Endothelial cell of umbilical vein (primary cell): ENCODE data around the gene C1QTNF7. TPM values are rescaled to one million over a fixed set of nuclear protein-coding genes. Genes with fewer than 3 reads are reported as not detected.

Source experiments
- BruUV-seq: library from RNA; stranded (reverse); fragments of 400-500 nt; replicated peaks from 2 replicates; lab custom pipeline; 2021; lab: Mats Ljungman, UMichigan
- CTCF ChIA-PET: fragments of 300-600, 350-600 bp; sonication (Branson Sonifier 250); formaldehyde crosslinking; loops from one replicate; lab custom pipeline; 2021; ENCODE audit warnings: antibody characterized with exemption, inconsistent platforms; lab: Charles Lee
- POLR2A ChIA-PET: fragments of 300-600, 350-600 bp; sonication (Branson Sonifier 250); formaldehyde crosslinking; loops from one replicate; lab custom pipeline; 2021; ENCODE audit warnings: antibody characterized with exemption, inconsistent platforms; lab: Charles Lee
- DNase-seq: peaks from one replicate; pipeline ENCODE4 v3.0.0-alpha.2; 2011; ENCODE audit warnings: low read depth, low spot score
- FAIRE-seq: peaks from 2 replicates; lab custom pipeline; 2011; peaks lifted over from hg19 to GRCh38; lab: Jason Lieb, UNC
- H2AFZ ChIP-seq: 2 replicates; pipeline ENCODE4 v1.6.0; 2012; ENCODE audit warnings: low read depth, low read length, control low read depth, inconsistent platforms
- H3K27ac ChIP-seq: 2 replicates; pipeline ENCODE4 v1.5.1; 2011; ENCODE audit warnings: low read depth, mild to moderate bottlenecking, control low read depth, low read length, moderate library complexity; ENCODE audit not compliant: insufficient read depth
- H3K27me3 ChIP-seq, 2 experiments: 2 replicates each; pipeline versions ENCODE4 v1.6.0 to v1.6.1; 2011; ENCODE audit warnings: low read length in 2 of 2, mixed read lengths in 1 of 2; ENCODE audit not compliant: control insufficient read depth in 2 of 2, insufficient read depth in 2 of 2
- H3K36me3 ChIP-seq, 2 experiments: 2 replicates in 1 of 2; 3 replicates in 1 of 2; pipeline ENCODE4 v1.5.1; 2011; ENCODE audit warnings: low read length in 2 of 2, mild to moderate bottlenecking in 1 of 2, moderate library complexity in 1 of 2; ENCODE audit not compliant: control insufficient read depth in 2 of 2, insufficient read depth in 2 of 2; ENCODE audit errors: extremely low read depth in 1 of 2
- H3K4me1 ChIP-seq: 3 replicates; pipeline ENCODE4 v1.5.1; 2011; ENCODE audit warnings: mild to moderate bottlenecking, low read length; ENCODE audit not compliant: control insufficient read depth, insufficient read depth; ENCODE audit errors: extremely low read depth
- H3K4me2 ChIP-seq: 2 replicates; pipeline ENCODE4 v1.6.1; 2011; ENCODE audit warnings: low read length, control low read depth, mixed read lengths; ENCODE audit not compliant: insufficient read depth
- H3K4me3 ChIP-seq, 3 experiments: fragments of 200-600 bp in 1 of 3; sonication (generic), shearing (Covaris generic) in 1 of 3; replicated peaks in 1 of 3; 2 replicates each; pipeline ENCODE4 v1.5.1; 2011 to 2016; ENCODE audit warnings: control low read depth in 3 of 3, low read length in 3 of 3, mild to moderate bottlenecking in 2 of 3, inconsistent platforms in 1 of 3, low read depth in 1 of 3, moderate library complexity in 1 of 3; ENCODE audit not compliant: insufficient read depth in 1 of 3
- H3K79me2 ChIP-seq: 2 replicates; pipeline ENCODE4 v1.6.0; 2012; ENCODE audit warnings: low read length, inconsistent platforms; ENCODE audit not compliant: control insufficient read depth, insufficient read depth
- H3K9ac ChIP-seq: replicated peaks from 2 replicates; pipeline ENCODE3; 2011; ENCODE audit warnings: low read length, control low read depth; ENCODE audit not compliant: insufficient read depth; ENCODE audit errors: extremely low read depth
- H3K9me1 ChIP-seq: replicated peaks from 3 replicates; pipeline ENCODE4 v1.6.0; 2011; ENCODE audit warnings: mild to moderate bottlenecking, low read length; ENCODE audit not compliant: control insufficient read depth, insufficient read depth; ENCODE audit errors: extremely low read depth
- H3K9me3 ChIP-seq: replicated peaks from 2 replicates; pipeline ENCODE4 v1.5.1; 2012; ENCODE audit warnings: low read length, inconsistent platforms; ENCODE audit not compliant: control insufficient read depth, insufficient read depth
- H4K20me1 ChIP-seq: replicated peaks from 2 replicates; pipeline ENCODE3; 2011; ENCODE audit warnings: mild to moderate bottlenecking, low read length; ENCODE audit not compliant: control insufficient read depth, insufficient read depth; ENCODE audit errors: extremely low read depth
- CTCF ChIP-seq, 2 donors: IDR thresholded peaks; 1 replicate in 1 of 2; 2 replicates in 1 of 2; pipeline ENCODE4 v1.5.1; 2011; ENCODE audit warnings: low read length in 2 of 2, mild to moderate bottlenecking in 2 of 2, moderate library complexity in 2 of 2, control low read depth in 1 of 2, inconsistent platforms in 1 of 2, low read depth in 1 of 2; ENCODE audit not compliant: insufficient read depth in 1 of 2; ENCODE audit errors: extremely low read depth in 1 of 2
- FOS ChIP-seq: IDR thresholded peaks from 2 replicates; pipeline ENCODE4 v1.6.1; 2011; ENCODE audit warnings: mild to moderate bottlenecking, low read length, moderate library complexity, borderline replicate concordance; ENCODE audit not compliant: insufficient read depth
- JUN ChIP-seq: IDR thresholded peaks from 2 replicates; pipeline ENCODE4 v1.6.1; 2011; ENCODE audit warnings: borderline replicate concordance, low read depth; ENCODE audit not compliant: insufficient read length, insufficient read depth
- MAX ChIP-seq: IDR thresholded peaks from 2 replicates; pipeline ENCODE4 v1.6.1; 2011; ENCODE audit not compliant: insufficient read depth, insufficient read length
- MYC ChIP-seq: IDR thresholded peaks from one replicate; pipeline ENCODE4 v1.6.1; 2011; ENCODE audit warnings: mild to moderate bottlenecking, low read depth, low read length
- POLR2A ChIP-seq: IDR thresholded peaks from 2 replicates; pipeline ENCODE4 v1.6.1; 2012; ENCODE audit warnings: low read depth, mild to moderate bottlenecking, control low read depth, low read length
- dilution Hi-C: fragments of 300-500 bp; cut with MboI; formaldehyde crosslinking; loops from one replicate; pipeline ENCODE4 v1.15.0; 2019; ENCODE audit warnings: low sequenced_read_pairs; ENCODE audit not compliant: extremely low pct_ligation_motif_present
- intact Hi-C: fragments of 100-400 bp; cut with micrococcal nuclease; formaldehyde crosslinking; loops from one replicate; pipeline ENCODE4 v1.10.0; 2022
- polyA plus RNA-seq, 4 experiments: library from polyadenylated mRNA; depleted of rRNA in 3 of 4; stranded (reverse) in 3 of 4; unstranded in 1 of 4; fragments of >200 nt; gene quantifications; 2 replicates each; pipeline versions ENCODE4 v1.2.1 to v1.2.3, GENCODE V29; 2011 to 2012; ENCODE audit warnings: missing spikeins in 1 of 4
- total RNA-seq: library from RNA; stranded (reverse); gene quantifications from 2 replicates; pipeline ENCODE4 v1.2.3, GENCODE V29; 2021

The C1QTNF7 gene
- total and polyA plus RNA-seq, 2 donors (not counting 3 experiments of a cell fraction or from before 2014, with no cell fraction given) = not detected

DNA sequence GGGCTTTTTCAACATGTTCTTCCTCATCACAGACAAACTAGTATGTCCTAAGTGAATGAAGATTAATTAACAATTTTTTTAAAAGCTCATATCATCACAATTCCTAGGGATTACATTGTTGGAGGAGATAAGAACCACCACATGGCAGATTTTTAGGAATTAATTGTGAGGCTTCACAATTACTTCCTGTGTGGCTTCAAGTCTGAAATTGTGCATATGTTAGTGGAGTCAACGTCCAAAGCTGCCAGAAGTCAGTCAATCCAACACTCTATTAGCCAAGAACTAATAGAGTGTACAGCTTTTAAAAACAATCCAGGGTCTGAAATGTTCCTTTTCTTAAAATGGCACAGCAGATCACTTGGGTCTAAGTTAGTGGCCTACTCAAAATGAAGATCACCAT, 49.3 kb upstream of the C1QTNF7 start:
- TF ChIP-seq FOS (no peak), MAX (no peak), CTCF (IDR thresholded peaks at IDR 0.05; ENCODE audit: extremely low read depth in 1 of 2, insufficient read depth in 1 of 2, low read depth in 1 of 2, low read length in 2 of 2) (no peak), JUN (no peak), MYC (no peak)
- POLR2A ChIA-PET = no interaction called here
- H3K36me3 ChIP-seq = no peaks in the 10 kb centered on the region
- no peak overlapping the region for H3K4me3 ChIP-seq
- H3K27ac ChIP-seq = no peak overlapping the region
- H3K9me1 ChIP-seq = no peaks in the 10 kb centered on the region
- H3K9ac ChIP-seq = no peak overlapping the region
- no peak overlapping the region for H2AFZ ChIP-seq
- no peaks in the 10 kb centered on the region for H3K27me3 ChIP-seq
- BruUV-seq = no TSS peak
- dilution Hi-C loops (no loop called here), intact Hi-C loops (no loop called here)
- H3K4me2 ChIP-seq = no peak overlapping the region
- DNase-seq = no peak
- H3K9me3 ChIP-seq = no peaks in the 10 kb centered on the region
- CTCF ChIA-PET = interaction anchor here (2.9 kb wide), 1 partner anchor 18 kb away, joined by 11 read pairs; no protein-coding TSS in a partner anchor
- no peaks in the 10 kb centered on the region for H3K4me1 ChIP-seq
- no peaks in the 10 kb centered on the region for H4K20me1 ChIP-seq
- H3K79me2 ChIP-seq = no peaks in the 10 kb centered on the region
- no peak for FAIRE-seq

GRCh38 chr4:15381806-15382338, 46.0 kb upstream of the C1QTNF7 start:
- DNase-seq (no peak), FAIRE-seq (no peak)
- no peak for TF ChIP-seq POLR2A
- H3K4me3 ChIP-seq = no peak overlapping the region
- H3K9ac ChIP-seq = no peak overlapping the region
- no peaks in the 10 kb centered on the region for H3K4me1 ChIP-seq
- no TSS peak for BruUV-seq
- no peak overlapping the region for H3K4me2 ChIP-seq
- no peak overlapping the region for H2AFZ ChIP-seq
- H3K79me2 ChIP-seq = no peaks in the 10 kb centered on the region
- no peaks in the 10 kb centered on the region for H3K9me3 ChIP-seq
- POLR2A ChIA-PET = no interaction called here
- H4K20me1 ChIP-seq = no peaks in the 10 kb centered on the region
- intact Hi-C loops = no loop called here
- no peaks in the 10 kb centered on the region for H3K9me1 ChIP-seq
- no peak overlapping the region for H3K27ac ChIP-seq
- dilution Hi-C loops = no loop called here
- H3K27me3 ChIP-seq = no peaks in the 10 kb centered on the region
- no peaks in the 10 kb centered on the region for H3K36me3 ChIP-seq
- CTCF ChIA-PET = interaction anchor here (1.0 kb wide), 1 partner anchor 15 kb away, joined by 3 read pairs; no protein-coding TSS in a partner anchor
